ENCODE measurements around the gene SRCAP.

The SRCAP gene

GRCh38 chr16:30743716-30744115 is 44.7 kb downstream of the SRCAP start:
- H3K4me1 ChIP-seq (ENCODE audit: insufficient read depth, low read length, poor library complexity, severe bottlenecking) = peaks cover 7% of the 10 kb centered on the region
- H2AFZ ChIP-seq (ENCODE audit: low read length) = no peak overlapping the region
- no peaks in the 10 kb centered on the region for H3K9me3 ChIP-seq (ENCODE audit: insufficient read depth, low read depth, low read length)
- H4K20me1 ChIP-seq (ENCODE audit: insufficient read depth, low read length, poor library complexity, severe bottlenecking) = no peaks in the 10 kb centered on the region
- peaks cover 2% of the 10 kb centered on the region; the same call in 1 of the 2 replicates for H3K79me2 ChIP-seq (ENCODE audit: insufficient read depth, low read length)
- no peak for TF ChIP-seq EZH2phosphoT487 (IDR thresholded peaks at IDR 0.05; ENCODE audit: borderline replicate concordance)
- TF ChIP-seq CTCF (conservative IDR thresholded peaks at IDR 0.05; ENCODE audit: low read length) = no peak
- peaks cover 3% of the 10 kb centered on the region; the same call in 1 of the 2 replicates for H3K36me3 ChIP-seq (ENCODE audit: insufficient read depth, low read length)
- H3K9ac ChIP-seq (ENCODE audit: low read depth, low read length, poor library complexity, severe bottlenecking) = no peak overlapping the region
- H3F3A ChIP-seq (ENCODE audit: low read depth) = no peaks in the 10 kb centered on the region
- no peak overlapping the region for H3K4me2 ChIP-seq (ENCODE audit: low read depth, low read length, poor library complexity, severe bottlenecking)
- H3K9me2 ChIP-seq (replicated peaks; ENCODE audit: low read depth, low read length) = no peaks in the 10 kb centered on the region
- H3K4me3 ChIP-seq (ENCODE audit: low read length, poor library complexity, severe bottlenecking) = no peak overlapping the region
- H3K27me3 ChIP-seq (ENCODE audit: insufficient read depth, low read length, poor library complexity, severe bottlenecking) = no peaks in the 10 kb centered on the region

GRCh38 chr16:30744183-30744582 is 45.2 kb downstream of the SRCAP start:
- H3K4me1 ChIP-seq (ENCODE audit: insufficient read depth, low read length, poor library complexity, severe bottlenecking) = peaks cover 8% of the 10 kb centered on the region

GRCh38 chr16:30745082-30745481 is 46.1 kb downstream of the SRCAP start:
- H3K9ac ChIP-seq (ENCODE audit: low read depth, low read length, poor library complexity, severe bottlenecking) = no peak overlapping the region
- no peak overlapping the region for H3K4me2 ChIP-seq (ENCODE audit: low read depth, low read length, poor library complexity, severe bottlenecking)
- H3K4me1 ChIP-seq (ENCODE audit: insufficient read depth, low read length, poor library complexity, severe bottlenecking) = peaks cover 17% of the 10 kb centered on the region
- H3F3A ChIP-seq (ENCODE audit: low read depth) = no peaks in the 10 kb centered on the region
- TF ChIP-seq EZH2phosphoT487 (IDR thresholded peaks at IDR 0.05; ENCODE audit: borderline replicate concordance) (no peak), CTCF (conservative IDR thresholded peaks at IDR 0.05; ENCODE audit: low read length) (no peak)
- no peaks in the 10 kb centered on the region for H3K9me2 ChIP-seq (replicated peaks; ENCODE audit: low read depth, low read length)
- no peak overlapping the region for H2AFZ ChIP-seq (ENCODE audit: low read length)
- no peaks in the 10 kb centered on the region for H3K27me3 ChIP-seq (ENCODE audit: insufficient read depth, low read length, poor library complexity, severe bottlenecking)
- no peaks in the 10 kb centered on the region for H3K9me3 ChIP-seq (ENCODE audit: insufficient read depth, low read depth, low read length)
- no peaks in the 10 kb centered on the region for H3K36me3 ChIP-seq (ENCODE audit: insufficient read depth, low read length)
- peaks cover 3% of the 10 kb centered on the region for H4K20me1 ChIP-seq (ENCODE audit: insufficient read depth, low read length, poor library complexity, severe bottlenecking)
- H3K79me2 ChIP-seq (ENCODE audit: insufficient read depth, low read length) = peaks cover 16% of the 10 kb centered on the region
- no peak overlapping the region for H3K4me3 ChIP-seq (ENCODE audit: low read length, poor library complexity, severe bottlenecking)

More at GRCh38 chr16:30744183-30744582, 45.2 kb downstream of the SRCAP start:
- H3K9me3 ChIP-seq (ENCODE audit: insufficient read depth, low read depth, low read length) = no peaks in the 10 kb centered on the region
- H3K9me2 ChIP-seq (replicated peaks; ENCODE audit: low read depth, low read length) = no peaks in the 10 kb centered on the region
- H3F3A ChIP-seq (ENCODE audit: low read depth) = no peaks in the 10 kb centered on the region
- H4K20me1 ChIP-seq (ENCODE audit: insufficient read depth, low read length, poor library complexity, severe bottlenecking) = no peaks in the 10 kb centered on the region
- H3K4me3 ChIP-seq (ENCODE audit: low read length, poor library complexity, severe bottlenecking) = no peak overlapping the region
- no peaks in the 10 kb centered on the region; the same call in 1 of the 2 replicates for H3K36me3 ChIP-seq (ENCODE audit: insufficient read depth, low read length)
- no peaks in the 10 kb centered on the region for H3K27me3 ChIP-seq (ENCODE audit: insufficient read depth, low read length, poor library complexity, severe bottlenecking)
- TF ChIP-seq CTCF (conservative IDR thresholded peaks at IDR 0.05; ENCODE audit: low read length) (no peak), EZH2phosphoT487 (IDR thresholded peaks at IDR 0.05; ENCODE audit: borderline replicate concordance) (no peak)
- no peak overlapping the region for H3K4me2 ChIP-seq (ENCODE audit: low read depth, low read length, poor library complexity, severe bottlenecking)
- no peak overlapping the region for H3K9ac ChIP-seq (ENCODE audit: low read depth, low read length, poor library complexity, severe bottlenecking)
- H3K79me2 ChIP-seq (ENCODE audit: insufficient read depth, low read length) = peaks cover 7% of the 10 kb centered on the region; the same call in 1 of the 2 replicates
- no peak overlapping the region for H2AFZ ChIP-seq (ENCODE audit: low read length)

Data from Loucy (cell line).